DND-41 (cell line): ENCODE data around the gene CCR1.

Experiments
- EZH2 ChIP-seq: IDR thresholded peaks from 3 replicates; pipeline ENCODE4 v1.6.1; 2012; ENCODE audit warnings: borderline replicate concordance, low read depth, mild to moderate bottlenecking, moderate library complexity, low read length, inconsistent platforms; ENCODE audit not compliant: severe bottlenecking
- TF ChIP-seq, protein P1 (sequence below): IDR thresholded peaks from 2 replicates; pipeline ENCODE4 v1.5.1; 2012; ENCODE audit warnings: borderline replicate concordance, low read length, moderate library complexity, mild to moderate bottlenecking; ENCODE audit not compliant: poor library complexity, severe bottlenecking; ENCODE audit errors: extremely low read depth

DNA sequence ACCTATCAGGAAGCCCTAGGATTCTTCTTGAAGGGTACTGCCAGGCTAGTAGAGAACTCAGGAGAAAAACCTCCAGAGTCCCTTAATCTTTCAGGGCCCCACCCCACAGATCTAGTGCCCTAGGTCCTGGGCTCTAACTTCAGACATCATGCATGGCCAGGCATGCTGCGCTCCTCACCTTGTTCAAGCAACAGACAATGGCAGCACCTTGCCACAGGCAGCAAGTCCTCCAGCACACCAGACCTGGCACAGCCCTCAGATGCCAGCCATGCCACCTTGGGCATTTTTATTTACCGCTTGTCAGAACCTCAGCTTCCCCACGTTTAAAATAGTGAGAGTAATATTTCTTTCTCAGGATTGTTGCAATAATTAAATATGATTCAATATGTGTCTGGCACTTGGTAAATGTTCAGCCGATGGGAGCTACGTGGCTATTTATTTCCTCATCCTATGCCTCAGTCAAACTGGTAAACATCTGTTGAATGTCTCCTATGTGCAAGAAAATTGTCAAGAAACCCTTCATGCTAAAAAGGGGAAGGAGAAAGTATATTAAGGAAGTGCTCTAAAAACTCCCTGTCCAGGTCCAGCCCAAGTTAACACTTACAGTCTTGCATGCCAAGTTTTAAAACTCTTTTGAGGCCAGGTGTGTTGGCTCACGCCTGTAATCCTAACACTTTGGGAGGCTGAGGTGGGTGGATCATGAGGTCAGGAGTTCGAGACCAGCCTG lies 14.5 kb upstream of the CCR1 start:
- TF ChIP-seq, protein P1, sequence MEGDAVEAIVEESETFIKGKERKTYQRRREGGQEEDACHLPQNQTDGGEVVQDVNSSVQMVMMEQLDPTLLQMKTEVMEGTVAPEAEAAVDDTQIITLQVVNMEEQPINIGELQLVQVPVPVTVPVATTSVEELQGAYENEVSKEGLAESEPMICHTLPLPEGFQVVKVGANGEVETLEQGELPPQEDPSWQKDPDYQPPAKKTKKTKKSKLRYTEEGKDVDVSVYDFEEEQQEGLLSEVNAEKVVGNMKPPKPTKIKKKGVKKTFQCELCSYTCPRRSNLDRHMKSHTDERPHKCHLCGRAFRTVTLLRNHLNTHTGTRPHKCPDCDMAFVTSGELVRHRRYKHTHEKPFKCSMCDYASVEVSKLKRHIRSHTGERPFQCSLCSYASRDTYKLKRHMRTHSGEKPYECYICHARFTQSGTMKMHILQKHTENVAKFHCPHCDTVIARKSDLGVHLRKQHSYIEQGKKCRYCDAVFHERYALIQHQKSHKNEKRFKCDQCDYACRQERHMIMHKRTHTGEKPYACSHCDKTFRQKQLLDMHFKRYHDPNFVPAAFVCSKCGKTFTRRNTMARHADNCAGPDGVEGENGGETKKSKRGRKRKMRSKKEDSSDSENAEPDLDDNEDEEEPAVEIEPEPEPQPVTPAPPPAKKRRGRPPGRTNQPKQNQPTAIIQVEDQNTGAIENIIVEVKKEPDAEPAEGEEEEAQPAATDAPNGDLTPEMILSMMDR: no peak
- no peak for TF ChIP-seq EZH2
